HL-60 (cell line): ENCODE data around the gene ARMC7.

Experiments used
- DNase-seq, 2 experiments: peaks; one replicate each; pipeline ENCODE4 v3.0.0-alpha.2; 2010 to 2020; ENCODE audit warnings: low read depth in 1 of 2, low spot score in 1 of 2
- H3K27ac ChIP-seq: fragments of 250-450 bp; sonication (Bioruptor Pico); replicated peaks from 2 replicates; pipeline ENCODE4 v1.5.1; 2020; ENCODE audit warnings: mild to moderate bottlenecking, moderate library complexity
- H3K27me3 ChIP-seq: fragments of 250-450 bp; sonication (Bioruptor Pico); 2 replicates; pipeline ENCODE4 v1.5.1; 2021; ENCODE audit warnings: mild to moderate bottlenecking, moderate library complexity; ENCODE audit not compliant: insufficient read depth, poor library complexity, severe bottlenecking
- H3K4me3 ChIP-seq: replicated peaks from 2 replicates; pipeline ENCODE4 v1.5.1; 2011; ENCODE audit warnings: mild to moderate bottlenecking, control low read depth, low read length; ENCODE audit not compliant: insufficient read depth
- GABPA ChIP-seq: IDR thresholded peaks from 2 replicates; pipeline ENCODE4 v1.6.1; 2012; ENCODE audit warnings: low read depth
- POLR2AphosphoS5 ChIP-seq: IDR thresholded peaks from 2 replicates; pipeline ENCODE4 v1.6.1; 2012; ENCODE audit warnings: low read depth
- REST ChIP-seq: IDR thresholded peaks from 2 replicates; pipeline ENCODE4 v1.6.1; 2012; ENCODE audit warnings: low read depth; ENCODE audit not compliant: insufficient replicate concordance
- SPI1 ChIP-seq: IDR thresholded peaks from 2 replicates; pipeline ENCODE4 v1.6.1; 2012; ENCODE audit warnings: low read depth, mild to moderate bottlenecking, borderline replicate concordance
- TF ChIP-seq, protein P1 (sequence below): IDR thresholded peaks from one replicate; pipeline ENCODE4 v1.5.1; 2011; ENCODE audit warnings: low read length, control low read depth, inconsistent platforms; ENCODE audit not compliant: insufficient read depth

Gene ARMC7

GRCh38 chr17:75174996-75175395, 65.2 kb downstream of the ARMC7 start:
- Histone ChIP-seq H3K27me3 (no peaks in the 10 kb centered on the region), H3K27ac (no peak overlapping the region), H3K4me3 (no peak overlapping the region)
- no peak for DNase-seq
- TF ChIP-seq SPI1: no peak
- no peak for TF ChIP-seq POLR2AphosphoS5
- TF ChIP-seq GABPA: no peak
- no peak for TF ChIP-seq REST

GRCh38 chr17:75176625-75177024, 66.9 kb downstream of the ARMC7 start:
- no peak for DNase-seq
- Histone ChIP-seq H3K4me3 (no peak overlapping the region), H3K27me3 (no peaks in the 10 kb centered on the region), H3K27ac (no peak overlapping the region)
- TF ChIP-seq, protein P1, sequence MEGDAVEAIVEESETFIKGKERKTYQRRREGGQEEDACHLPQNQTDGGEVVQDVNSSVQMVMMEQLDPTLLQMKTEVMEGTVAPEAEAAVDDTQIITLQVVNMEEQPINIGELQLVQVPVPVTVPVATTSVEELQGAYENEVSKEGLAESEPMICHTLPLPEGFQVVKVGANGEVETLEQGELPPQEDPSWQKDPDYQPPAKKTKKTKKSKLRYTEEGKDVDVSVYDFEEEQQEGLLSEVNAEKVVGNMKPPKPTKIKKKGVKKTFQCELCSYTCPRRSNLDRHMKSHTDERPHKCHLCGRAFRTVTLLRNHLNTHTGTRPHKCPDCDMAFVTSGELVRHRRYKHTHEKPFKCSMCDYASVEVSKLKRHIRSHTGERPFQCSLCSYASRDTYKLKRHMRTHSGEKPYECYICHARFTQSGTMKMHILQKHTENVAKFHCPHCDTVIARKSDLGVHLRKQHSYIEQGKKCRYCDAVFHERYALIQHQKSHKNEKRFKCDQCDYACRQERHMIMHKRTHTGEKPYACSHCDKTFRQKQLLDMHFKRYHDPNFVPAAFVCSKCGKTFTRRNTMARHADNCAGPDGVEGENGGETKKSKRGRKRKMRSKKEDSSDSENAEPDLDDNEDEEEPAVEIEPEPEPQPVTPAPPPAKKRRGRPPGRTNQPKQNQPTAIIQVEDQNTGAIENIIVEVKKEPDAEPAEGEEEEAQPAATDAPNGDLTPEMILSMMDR: no peak

DNA sequence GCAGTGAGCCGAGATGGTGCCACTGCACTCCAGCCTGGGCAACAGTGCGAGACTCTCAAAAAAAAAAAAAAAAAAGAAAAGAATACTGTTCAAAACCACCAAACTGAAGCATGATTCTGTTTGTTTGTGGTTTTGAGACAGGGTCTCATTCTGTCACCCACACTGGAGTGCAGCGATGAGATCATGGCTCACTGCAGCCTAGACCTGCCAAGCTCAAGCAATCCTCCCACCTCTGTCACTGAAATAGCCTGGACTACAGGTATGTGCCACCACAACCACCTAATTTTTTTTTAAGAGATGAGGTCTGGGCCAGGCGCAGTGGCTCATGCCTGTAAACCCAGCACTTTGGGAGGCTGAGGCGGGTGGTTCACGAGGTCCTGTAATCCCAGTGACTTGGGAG, 68.7 kb downstream of the ARMC7 start:
- DNase-seq: no peak
- Histone ChIP-seq H3K4me3 (no peak overlapping the region), H3K27ac (no peak overlapping the region), H3K27me3 (no peaks in the 10 kb centered on the region)
- no peak for TF ChIP-seq REST
- no peak for TF ChIP-seq SPI1
- TF ChIP-seq GABPA: no peak
- TF ChIP-seq, protein P1: no peak
- TF ChIP-seq POLR2AphosphoS5: no peak; the same call in 1 of the 2 replicates
